ENCODE measurements around the gene RNASE4.
A peak's percentile ranks its signal among the peaks of the same experiment; 100 is the strongest.
"Not testable (repeated sequence)": the region's sequence is repeated elsewhere in the genome, so short reads cannot be mapped to it uniquely, and the experiment has no call there.

RNASE4 gene

GRCh38 chr14:20683891-20684661 lies at the start of gene RNASE4:
TSS of gene RNASE4 (plus strand) at chr14:20684560. CDS start at chr14:20699372, 14,812 bp downstream.
- DNase-seq (ENCODE audit: low read depth in 2 of 3, low spot score in 2 of 3) = peak; percentile 62 to 94 (median 82)

GRCh38 chr14:20641591-20641990 lies 42.8 kb upstream of the RNASE4 start, which contains the start of gene OR6S1:
TSS of gene OR6S1 (minus strand) at chr14:20641691. CDS start at chr14:20641691, 0 bp downstream.
- no peak for DNase-seq (ENCODE audit: low read depth in 2 of 3, low spot score in 2 of 3)

DNA sequence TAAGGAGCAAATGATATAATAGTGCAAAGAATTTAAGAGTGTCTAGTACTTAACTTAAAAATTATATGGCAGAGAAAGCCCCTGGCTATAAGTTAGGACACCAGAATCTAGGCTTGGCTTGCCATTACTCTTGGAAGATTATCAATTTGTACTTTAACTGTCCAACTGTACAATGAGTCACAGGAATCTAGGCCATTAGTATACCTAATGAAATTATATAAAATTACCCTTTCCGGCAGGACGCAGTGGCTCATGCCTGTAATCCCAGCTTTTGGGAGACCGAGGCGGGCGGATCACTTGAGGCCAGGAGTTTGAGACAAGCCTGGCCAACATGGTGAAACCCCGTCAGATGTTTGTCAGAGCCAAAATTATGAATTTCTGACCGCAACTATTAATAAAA lies 42.2 kb upstream of the RNASE4 start:
- DNase-seq (ENCODE audit: low read depth in 2 of 3, low spot score in 2 of 3) = no peak

GRCh38 chr14:20642755-20643154 lies 41.6 kb upstream of the RNASE4 start:
- DNase-seq (ENCODE audit: low read depth in 2 of 3, low spot score in 2 of 3) = not testable (repeated sequence)

GRCh38 chr14:20644520-20644919 lies 39.8 kb upstream of the RNASE4 start:
- DNase-seq (ENCODE audit: low read depth in 2 of 3, low spot score in 2 of 3) = no peak

DNA sequence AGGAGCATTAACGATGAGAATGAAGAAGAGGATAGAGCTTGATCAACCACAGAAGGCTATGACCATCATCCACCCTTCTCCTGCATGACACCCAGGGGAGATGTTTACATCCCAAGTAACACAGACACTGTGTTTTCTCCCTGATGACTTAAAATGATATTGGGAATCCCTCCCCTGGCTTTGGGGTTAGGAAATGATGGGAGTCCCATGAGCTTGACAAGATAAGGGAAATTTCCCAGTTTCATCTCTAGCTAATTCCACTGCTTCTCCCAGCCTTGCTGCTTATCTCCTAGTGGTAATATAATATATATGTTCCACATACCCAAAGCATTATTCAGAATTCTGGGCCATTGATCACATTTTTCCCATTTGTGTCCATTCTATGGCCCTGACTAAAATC lies 38.9 kb upstream of the RNASE4 start:
- DNase-seq (ENCODE audit: low read depth in 2 of 3, low spot score in 2 of 3) = no peak

DNA sequence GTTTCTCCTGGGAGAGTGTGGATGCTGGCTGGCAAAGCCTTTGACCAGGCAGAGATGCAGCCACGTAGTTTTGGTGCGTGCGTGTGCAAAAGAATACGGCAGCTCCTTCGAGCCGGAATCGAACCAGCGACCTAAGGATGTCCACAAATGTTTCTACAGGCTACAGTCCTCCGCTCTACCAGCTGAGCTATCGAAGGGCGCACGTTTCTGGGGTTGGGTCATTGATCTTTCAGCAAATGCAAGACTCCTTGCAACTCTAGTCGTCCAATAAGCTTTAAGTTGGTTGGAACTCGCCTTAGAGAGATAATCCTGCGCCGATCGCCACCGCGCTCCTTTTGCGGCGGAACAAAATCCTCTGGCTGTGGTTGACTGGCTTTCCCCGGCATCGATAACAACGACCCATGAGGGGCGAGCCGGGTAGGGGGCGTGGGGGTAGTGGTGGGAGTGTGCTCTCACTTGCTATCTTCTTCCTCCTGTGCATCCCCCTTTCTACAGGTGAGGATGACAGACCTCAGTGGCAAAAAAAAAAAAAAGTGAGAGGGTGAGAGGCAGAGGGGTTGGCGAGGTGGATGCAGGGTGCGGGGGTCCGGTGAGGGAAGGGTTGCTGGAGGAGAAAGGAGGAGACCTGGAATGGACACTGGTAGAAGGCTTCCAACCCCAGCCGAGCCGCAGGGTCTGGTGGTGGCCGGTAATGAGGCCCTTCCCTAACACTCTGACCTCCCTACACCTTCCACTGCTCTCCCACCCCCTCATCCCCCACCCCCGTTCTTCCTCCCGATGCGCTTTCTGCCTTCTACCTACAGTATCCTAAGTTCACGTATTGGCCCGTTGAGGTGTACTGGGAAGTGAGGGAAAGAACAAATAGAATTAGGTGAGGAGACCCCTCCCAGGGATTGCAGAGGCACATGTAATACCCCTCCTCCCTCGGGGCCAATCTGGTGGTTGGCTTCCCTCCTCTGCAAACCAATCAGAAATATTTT lies 31.1 kb upstream of the RNASE4 start:
- DNase-seq (ENCODE audit: low read depth in 2 of 3, low spot score in 2 of 3) = peak in 2 of 3 experiments; percentile 59 to 61

DNA sequence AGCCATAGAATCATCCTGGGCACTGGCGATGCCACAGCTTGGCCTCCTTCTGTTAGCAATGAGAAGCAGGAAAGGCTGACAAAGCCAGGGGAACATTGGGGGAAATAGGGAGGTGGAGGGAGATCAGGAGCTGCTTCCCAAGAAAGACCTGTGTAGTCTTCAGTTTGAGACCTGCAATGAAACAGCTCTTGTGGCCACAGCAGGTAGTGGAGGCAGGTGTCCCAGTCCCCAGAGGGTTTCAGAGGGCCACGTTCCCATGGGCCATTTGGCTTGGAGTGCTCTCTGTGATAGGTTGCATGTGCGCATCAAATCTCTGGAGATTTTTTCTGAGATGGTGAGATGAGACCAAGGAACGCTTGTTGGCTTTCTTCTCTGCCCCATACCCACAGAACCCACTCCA lies 28.5 kb upstream of the RNASE4 start:
- no peak for DNase-seq (ENCODE audit: low read depth in 2 of 3, low spot score in 2 of 3)

GRCh38 chr14:20656274-20656673 lies 28.1 kb upstream of the RNASE4 start:
- DNase-seq (ENCODE audit: low read depth in 2 of 3, low spot score in 2 of 3) = no peak

- DNase-seq (ENCODE audit: low read depth in 2 of 3, low spot score in 2 of 3) = no peak
These were observed 26.8 kb upstream of the RNASE4 start for GRCh38 chr14:20657216-20658211.

DNA sequence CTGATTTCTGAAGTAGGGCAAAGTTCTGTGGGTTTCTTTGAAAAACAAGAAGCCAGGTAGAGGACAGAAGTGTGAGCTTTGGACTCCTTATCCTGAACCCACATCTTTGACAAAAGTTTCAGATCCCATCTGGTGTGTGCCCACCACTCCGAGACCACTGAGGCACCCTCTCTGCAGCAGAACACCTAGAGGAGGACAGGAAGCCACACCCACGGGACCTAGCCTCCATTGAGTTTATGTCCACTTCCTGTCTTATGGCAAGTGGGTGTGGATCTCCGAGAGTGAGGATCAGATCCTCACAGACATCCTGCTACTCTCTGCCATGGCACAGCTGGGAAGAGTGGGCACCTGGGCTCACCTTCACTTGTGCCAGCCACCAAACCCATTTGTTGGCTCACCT lies 26.1 kb upstream of the RNASE4 start:
- DNase-seq (ENCODE audit: low read depth in 2 of 3, low spot score in 2 of 3) = no peak

- no peak for DNase-seq (ENCODE audit: low read depth in 2 of 3, low spot score in 2 of 3)
These were observed 25.0 kb upstream of the RNASE4 start for GRCh38 chr14:20659336-20659735.

GRCh38 chr14:20659813-20660395 lies 24.5 kb upstream of the RNASE4 start:
- no peak for DNase-seq (ENCODE audit: low read depth in 2 of 3, low spot score in 2 of 3)

DNA sequence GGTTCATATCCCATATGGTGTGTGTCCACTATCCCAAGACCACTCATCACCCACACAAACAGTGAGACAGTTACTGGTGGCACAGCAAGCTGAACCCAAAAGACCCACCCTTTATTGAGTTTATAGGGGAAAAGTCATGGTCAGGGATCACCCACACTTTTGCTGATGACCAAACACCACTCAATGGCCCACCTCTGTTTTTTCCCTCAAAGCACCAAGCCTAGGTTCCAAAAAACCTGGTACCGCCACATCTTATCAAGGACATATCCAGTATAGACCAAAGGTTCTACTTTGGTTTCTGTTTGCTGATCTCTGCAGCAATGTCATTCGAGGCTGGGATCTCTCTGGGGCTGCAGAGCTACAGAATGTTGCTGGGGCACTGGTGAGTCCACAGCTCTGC lies 23.2 kb upstream of the RNASE4 start:
- no peak for DNase-seq (ENCODE audit: low read depth in 2 of 3, low spot score in 2 of 3)

GRCh38 chr14:20662968-20663732 lies 21.2 kb upstream of the RNASE4 start:
- DNase-seq (ENCODE audit: low read depth in 2 of 3, low spot score in 2 of 3) = peak; percentile 64 to 75 (median 70)

- not testable (repeated sequence) for DNase-seq (ENCODE audit: low read depth in 2 of 3, low spot score in 2 of 3)
These were observed 17.9 kb upstream of the RNASE4 start for GRCh38 chr14:20666400-20666961.

DNA sequence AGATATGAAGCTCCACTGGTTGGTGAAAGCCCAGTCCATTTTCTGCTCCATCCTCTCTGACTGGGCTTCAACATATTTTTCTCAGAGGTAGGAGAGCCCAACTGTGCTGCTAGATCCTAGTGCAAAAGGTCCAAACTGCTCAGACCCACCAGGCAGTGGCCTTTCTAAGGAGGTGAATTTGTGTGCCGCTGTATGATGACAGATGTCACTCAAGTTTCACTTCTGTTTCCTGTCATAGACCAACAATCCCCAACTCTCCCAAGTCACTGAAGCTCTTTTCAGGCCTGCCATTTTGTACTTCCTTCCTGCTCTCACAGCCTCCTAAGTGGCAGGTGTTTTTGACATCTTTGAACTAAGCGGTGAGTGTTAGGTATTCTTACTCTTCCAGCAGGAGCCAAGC lies 16.4 kb upstream of the RNASE4 start:
- DNase-seq (ENCODE audit: low read depth in 2 of 3, low spot score in 2 of 3) = no peak

- no peak for DNase-seq (ENCODE audit: low read depth in 2 of 3, low spot score in 2 of 3)
These were observed 15.4 kb upstream of the RNASE4 start for GRCh38 chr14:20668969-20669368.

DNA sequence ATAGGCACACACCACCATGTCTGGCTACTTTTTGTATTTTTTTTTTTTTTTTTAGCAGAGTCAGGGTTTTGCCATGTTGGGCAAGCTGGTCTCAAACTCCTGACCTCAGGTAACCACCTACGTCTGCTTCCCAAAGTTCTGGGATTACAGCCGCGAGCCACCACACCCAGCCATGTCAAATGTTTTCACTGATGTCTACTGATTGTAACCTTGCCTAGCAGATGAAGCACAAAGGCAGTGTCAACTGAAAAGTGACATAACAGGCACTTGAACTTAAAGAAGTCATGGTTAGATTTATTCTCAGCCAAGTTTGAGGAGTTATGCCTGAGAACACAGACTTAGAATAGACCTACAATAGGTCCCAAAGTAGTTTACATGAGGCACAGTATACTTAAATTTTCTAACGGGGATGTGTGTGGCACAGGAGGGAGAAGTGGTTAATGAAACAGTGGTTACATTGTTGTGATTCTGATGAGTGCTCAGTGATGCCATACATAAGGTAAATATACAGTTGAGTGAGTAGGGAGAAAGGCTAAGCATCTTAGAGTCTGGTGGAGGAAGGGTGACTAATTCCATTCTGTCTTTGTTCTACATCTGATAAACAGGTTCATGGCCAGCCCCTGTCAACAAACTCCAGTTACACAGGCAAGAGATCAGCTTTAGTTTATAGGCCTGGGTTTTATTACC lies 12.6 kb upstream of the RNASE4 start:
- DNase-seq (ENCODE audit: low read depth in 2 of 3, low spot score in 2 of 3) = no peak

Measured in activated CD8-positive, alpha-beta memory T cell treated with anti-CD3 and anti-CD28 coated beads for 48 hours (primary cell).